Activated CD8-positive, alpha-beta memory T cell treated with anti-CD3 and anti-CD28 coated beads for 1 hour (primary cell): ENCODE results near the gene PAX7.

Experiments
- DNase-seq, 2 donors: peaks; one replicate each; pipeline ENCODE4 v3.0.0-alpha.2; 2020; ENCODE audit warnings: low read depth in 1 of 2; ENCODE audit errors: extremely low read depth in 1 of 2

Gene PAX7

GRCh38 chr1:18640228-18641004 is 9.8 kb downstream of the PAX7 start:
- DNase-seq, result no peak

GRCh38 chr1:18641005-18641941 is 10.6 kb downstream of the PAX7 start:
- DNase-seq, result no peak

GRCh38 chr1:18642278-18643095 is 11.8 kb downstream of the PAX7 start:
- DNase-seq, result no peak

GRCh38 chr1:18643154-18644012 is 12.7 kb downstream of the PAX7 start:
- DNase-seq, result no peak

GRCh38 chr1:18644013-18644399 is 13.4 kb downstream of the PAX7 start:
- DNase-seq, result no peak

GRCh38 chr1:18644446-18644845 is 13.8 kb downstream of the PAX7 start:
- DNase-seq, result no peak

GRCh38 chr1:18644973-18645746 is 14.5 kb downstream of the PAX7 start:
- no peak for DNase-seq

- DNase-seq, result no peak
Measured at GRCh38 chr1:18645747-18646090, 15.1 kb downstream of the PAX7 start.

- no peak for DNase-seq
Measured at GRCh38 chr1:18646091-18646785, 15.6 kb downstream of the PAX7 start.

GRCh38 chr1:18646786-18647410 is 16.3 kb downstream of the PAX7 start:
- no peak for DNase-seq

GRCh38 chr1:18647681-18648214 is 17.1 kb downstream of the PAX7 start:
- DNase-seq, result no peak

GRCh38 chr1:18649693-18650370 is 19.2 kb downstream of the PAX7 start:
- no peak for DNase-seq

GRCh38 chr1:18651713-18652112 is 21.1 kb downstream of the PAX7 start:
- DNase-seq, result no peak

- no peak for DNase-seq
Measured at GRCh38 chr1:18652791-18653190, 22.1 kb downstream of the PAX7 start.

GRCh38 chr1:18653367-18653766 is 22.7 kb downstream of the PAX7 start:
- DNase-seq, result no peak

GRCh38 chr1:18653916-18654315 is 23.3 kb downstream of the PAX7 start:
- DNase-seq, result no peak

GRCh38 chr1:18654599-18654998 is 24.0 kb downstream of the PAX7 start:
- DNase-seq, result no peak
